ENCODE measurements around the gene LRIG1.

Gene LRIG1

GRCh38 chr3:66381626-66382025, 119.2 kb downstream of the LRIG1 start:
- no peak for DNase-seq

DNA sequence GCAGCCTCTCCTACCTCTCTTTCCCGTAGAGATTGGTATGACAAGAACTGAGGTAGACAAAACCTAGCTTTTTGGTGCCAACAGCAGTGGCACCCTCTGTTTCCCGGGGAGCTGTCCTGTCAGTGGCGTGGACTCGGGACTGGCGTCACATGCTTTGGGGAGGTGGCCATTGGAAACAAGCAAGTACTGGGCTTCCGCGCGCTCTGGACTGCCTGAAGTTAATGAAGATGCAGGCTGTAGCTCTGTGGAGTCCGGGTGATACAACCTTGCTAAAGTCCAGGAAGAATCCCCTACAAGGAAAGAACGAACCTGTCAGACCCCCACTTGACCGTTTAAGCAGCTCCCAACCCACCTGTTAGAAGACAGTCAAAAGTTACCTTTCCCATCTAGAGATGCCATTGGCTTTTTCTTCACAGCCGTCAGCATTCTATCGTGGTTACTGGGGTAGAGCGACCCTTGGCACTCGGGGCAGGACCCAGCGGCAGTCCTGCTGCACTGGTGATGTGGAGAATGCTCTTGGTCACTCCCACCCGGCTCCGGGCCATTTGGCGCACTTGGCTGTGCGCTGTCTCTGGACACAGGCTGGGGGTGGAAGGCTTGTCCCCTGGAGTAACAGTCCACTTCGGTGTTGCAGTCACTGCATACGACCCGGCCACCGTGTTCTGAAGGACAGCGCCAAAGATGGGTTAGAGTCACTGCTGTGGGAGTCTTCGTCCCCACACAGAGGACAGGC, 120.5 kb downstream of the LRIG1 start:
- DNase-seq, result no peak

- no peak for DNase-seq
These were observed 121.3 kb downstream of the LRIG1 start for GRCh38 chr3:66379565-66379964.

DNA sequence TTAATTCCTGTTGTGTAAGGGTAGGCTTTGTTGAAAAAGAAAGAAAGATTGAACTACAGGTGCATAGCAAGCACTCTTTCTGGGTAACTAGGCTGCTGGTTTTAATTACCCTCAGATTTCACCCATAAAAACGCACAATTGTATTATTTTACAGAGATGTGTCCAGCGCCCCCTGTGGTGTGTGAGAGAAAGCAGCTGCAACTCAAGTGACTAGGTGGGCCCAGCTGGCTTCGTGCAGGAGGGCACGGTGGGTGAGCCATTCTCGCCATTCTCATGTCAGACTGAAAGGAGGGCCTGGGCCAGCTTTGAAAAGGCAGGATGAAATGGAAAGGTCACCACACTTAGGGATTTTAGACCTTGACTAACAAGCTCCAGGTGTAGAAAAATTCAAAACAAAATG, 122.6 kb downstream of the LRIG1 start:
- peak; percentile 34 for DNase-seq

- DNase-seq, result peak; percentile 22
These were observed 123.0 kb downstream of the LRIG1 start for GRCh38 chr3:66377800-66378199.

DNA sequence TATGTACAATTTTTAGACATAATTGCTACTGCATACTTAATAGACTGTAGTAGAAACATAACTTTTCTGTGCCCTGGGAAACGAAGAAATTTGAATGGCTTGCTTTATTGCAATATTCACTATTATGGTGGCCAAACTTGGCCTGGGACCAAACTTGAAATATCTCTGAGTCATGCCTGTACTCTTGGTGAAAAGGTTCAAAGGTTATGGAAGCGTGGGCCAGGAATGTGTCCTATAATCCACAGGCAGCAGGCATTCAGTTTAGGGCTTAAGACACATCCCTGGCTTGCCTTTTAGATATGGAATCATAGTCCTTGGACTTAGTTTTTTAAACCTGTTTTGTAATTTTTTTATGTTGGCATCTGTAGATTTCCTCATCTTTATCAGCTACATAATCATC, 124.3 kb downstream of the LRIG1 start:
- DNase-seq, result no peak

GRCh38 chr3:66372681-66373350, 128.0 kb downstream of the LRIG1 start:
- peak; percentile 23 for DNase-seq

GRCh38 chr3:66371432-66371831, 129.4 kb downstream of the LRIG1 start:
- no peak for DNase-seq

DNA sequence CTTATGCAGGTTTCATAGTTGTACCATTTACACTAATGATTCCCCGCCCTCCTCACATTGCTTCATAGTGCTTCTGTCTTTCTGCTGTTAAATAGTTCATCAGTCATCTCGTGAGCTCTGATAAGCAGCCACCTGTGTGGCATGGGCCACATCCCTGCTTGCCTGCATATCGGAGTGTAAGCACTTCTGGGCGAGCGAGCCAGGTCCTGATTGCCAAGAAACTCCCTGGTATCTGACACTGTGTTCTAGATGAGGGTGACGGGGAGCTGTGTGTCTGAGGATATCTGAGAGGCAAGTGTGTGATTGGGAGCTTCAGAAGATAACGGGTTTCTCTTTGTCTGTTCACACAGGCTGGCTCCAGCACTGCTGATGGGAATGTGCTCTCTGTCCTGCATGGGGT, 130.6 kb downstream of the LRIG1 start:
- no peak for DNase-seq

DNA sequence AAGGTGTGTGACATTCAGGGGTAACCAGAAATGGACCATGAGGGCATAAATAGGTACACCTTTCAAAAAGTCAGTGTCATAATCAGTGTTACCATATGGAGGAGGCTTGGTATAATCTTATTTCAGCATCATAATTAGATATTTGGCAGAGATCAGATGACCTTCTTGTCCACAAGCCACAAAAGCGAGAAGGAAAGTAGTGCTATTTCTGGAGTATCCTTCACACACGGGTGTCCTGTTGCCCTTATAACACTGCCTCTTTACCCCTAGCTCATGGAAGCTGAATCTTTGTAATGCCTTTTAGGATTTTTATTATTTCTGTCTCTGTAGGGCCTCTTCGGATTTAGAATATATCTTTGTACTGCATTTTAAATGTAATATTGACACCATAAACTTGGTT, 132.8 kb downstream of the LRIG1 start:
- DNase-seq, result no peak

DNA sequence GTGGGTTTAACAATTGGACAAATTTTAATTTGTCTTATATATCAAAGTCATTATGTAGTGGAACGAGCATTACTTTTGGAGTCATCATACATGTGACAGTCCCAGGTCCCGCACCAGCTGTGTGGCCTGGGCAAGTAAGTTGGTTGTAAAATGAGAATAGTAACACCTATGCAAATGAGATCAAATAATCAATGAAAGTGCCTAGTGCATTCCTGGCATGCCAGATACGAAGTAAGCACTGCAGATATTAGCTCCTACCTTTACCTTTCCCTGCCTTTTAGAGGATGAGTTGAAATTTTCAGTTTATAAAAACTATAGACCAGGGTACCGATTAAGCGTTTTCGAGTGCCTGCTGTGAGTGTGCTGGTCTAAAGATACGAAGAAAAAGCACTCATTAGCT, 134.1 kb downstream of the LRIG1 start:
- no peak for DNase-seq

DNA sequence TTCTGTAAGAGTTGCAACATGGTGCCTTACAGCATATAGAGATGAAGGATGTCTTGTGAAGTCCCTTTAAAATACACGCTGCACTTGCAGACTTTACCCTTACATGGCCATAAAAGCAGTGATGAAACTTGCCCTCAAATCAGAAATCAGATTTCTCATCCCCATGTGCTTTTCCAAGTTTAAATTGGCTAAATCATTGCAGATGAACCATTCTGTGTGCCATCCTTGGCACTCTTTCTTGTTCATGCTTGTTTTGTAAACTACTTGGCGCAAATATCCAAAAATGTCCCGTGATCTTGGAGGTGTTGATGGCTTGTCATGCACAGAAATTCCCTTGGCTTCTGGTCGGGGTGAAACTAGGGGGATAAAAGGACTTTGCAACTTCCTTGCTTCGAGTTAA, 135.7 kb downstream of the LRIG1 start:
- DNase-seq, result no peak

DNA sequence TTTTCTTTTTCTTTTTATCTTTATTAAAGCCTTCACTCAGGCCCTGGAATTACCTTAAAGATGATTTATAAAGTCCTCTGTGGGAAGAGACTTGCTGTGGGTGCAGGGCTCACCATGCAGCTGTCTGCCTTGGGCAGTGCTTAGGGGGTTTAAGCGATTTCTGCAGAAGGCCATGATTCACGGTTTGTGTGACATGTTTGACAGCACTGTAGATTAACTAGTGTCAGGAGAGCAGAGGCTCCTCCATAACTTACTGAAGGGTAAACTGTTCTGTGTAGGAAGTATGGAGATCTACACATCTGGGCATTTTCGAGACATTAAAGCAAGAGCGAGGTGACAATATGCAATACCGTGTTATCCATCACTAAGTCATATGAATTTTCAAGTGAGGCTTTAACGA, 137.7 kb downstream of the LRIG1 start:
- DNase-seq, result no peak

- DNase-seq, result no peak
These were observed 138.3 kb downstream of the LRIG1 start for GRCh38 chr3:66362541-66362941.

DNA sequence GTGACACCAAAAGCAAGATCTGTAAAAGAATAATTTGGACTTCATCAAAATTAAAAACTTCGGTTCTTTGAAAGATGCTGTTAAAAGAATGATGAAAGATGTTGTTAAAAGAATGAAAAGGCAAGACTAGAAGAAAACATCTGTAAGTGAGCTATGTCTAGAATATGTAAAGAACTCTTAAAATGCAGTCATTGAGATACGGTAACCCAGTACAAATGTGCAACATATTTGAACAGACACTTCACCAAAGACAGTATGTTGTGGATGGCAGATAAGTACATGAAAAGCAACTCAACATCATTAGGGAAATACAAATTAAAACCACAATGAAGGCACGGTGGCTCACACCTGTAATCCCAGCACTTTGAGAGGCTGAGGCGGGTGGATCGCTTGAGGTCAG, 139.5 kb downstream of the LRIG1 start:
- no peak for DNase-seq

GRCh38 chr3:66355997-66356396, 144.8 kb downstream of the LRIG1 start:
- DNase-seq, result no peak

- DNase-seq, result no peak
These were observed 145.4 kb downstream of the LRIG1 start for GRCh38 chr3:66355394-66355793.

DNA sequence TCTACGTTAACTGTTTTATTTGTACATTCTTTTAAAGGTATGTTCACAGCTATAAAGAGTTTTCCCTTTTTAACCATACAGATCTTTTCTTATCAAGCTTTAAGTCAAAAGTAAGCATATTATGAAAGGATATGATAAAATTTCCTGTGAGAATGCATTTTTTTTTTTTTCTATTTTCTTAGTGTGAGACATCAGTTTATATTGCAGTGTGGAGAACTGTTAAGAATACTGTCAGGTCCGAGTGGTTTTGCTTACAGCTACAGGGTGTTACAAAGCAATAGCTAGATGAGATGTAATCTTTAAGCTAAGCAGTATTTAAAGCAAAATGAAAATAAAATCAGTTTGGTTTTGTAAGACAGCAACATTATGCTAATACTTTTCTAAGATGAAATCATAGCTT, 146.8 kb downstream of the LRIG1 start:
- DNase-seq, result no peak

DNA sequence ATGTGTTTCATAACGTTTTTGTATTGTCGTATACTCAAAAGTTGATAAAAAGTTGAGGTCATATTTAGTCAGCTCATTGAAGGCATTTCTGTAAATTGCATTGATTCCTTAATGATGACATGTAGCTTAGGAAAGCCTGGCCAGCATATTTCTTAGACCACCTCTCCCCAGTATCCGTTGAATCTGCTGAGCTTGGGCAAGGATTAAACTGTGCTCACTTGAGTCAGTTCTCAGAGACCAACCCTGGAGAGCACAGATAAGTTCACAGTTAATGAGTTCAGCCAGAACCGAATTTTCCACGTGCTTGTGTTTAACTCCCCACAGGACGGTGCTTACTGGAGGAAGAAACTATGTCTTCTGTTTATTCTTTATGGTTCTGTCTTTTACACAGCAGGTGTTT, 147.3 kb downstream of the LRIG1 start:
- peak; percentile 4 for DNase-seq

GRCh38 chr3:66353039-66353438, 147.8 kb downstream of the LRIG1 start:
- DNase-seq, result no peak

DNA sequence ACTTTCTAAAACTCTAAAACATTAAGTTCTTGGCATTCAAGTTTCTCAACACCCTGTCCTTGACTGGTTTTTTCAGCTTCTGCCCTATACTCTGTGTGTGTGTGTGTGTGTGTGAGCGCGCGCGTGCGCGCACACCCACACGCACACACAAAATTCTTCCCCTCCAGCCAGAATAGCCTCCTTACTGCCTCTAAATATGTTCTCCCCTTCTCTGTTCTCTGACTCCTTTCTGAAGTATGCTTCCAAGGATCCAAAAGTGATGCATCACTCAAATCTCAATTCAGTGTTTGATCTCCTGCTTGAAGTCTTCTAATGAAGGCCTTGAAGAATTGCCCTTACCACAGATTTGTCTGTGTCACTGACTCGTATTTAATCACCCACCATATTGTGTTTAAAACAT, 150.2 kb downstream of the LRIG1 start:
- no peak for DNase-seq

- DNase-seq, result no peak
These were observed 152.1 kb downstream of the LRIG1 start for GRCh38 chr3:66348704-66349103.

DNA sequence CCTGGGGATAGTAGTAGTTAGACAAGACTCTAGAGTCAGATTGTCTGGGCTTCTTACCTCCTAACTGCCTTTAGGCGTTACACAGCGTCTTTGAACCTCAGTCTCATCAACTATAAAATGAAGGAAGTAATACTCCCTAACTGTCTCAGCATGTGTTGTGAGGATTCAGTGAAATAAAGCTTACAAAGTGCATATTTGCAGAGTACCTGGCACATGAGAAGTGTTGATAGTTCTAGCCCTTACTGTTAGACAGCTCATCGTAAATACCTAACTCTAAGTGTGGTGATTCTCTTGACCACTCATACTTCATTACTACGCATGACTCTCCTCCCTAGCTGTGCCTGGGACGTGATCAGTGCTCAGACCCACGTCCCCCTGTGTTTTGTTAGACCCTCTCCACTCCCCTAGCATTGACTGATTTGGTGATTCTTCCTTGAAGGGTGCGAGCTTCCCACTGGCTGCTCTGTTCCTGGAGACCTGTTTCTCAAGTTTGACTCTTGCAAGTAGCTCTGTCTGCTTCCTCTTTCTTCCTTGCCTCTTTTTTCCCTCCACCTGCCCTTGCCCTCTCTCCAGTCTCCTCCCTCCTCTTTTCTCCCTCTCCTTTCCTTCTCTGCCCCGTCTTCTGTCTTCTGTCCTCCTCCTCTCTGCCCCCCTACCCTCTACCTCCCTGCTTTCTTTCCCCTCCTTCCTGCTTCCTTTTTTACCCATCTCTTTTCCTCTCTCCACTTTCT, 155.8 kb downstream of the LRIG1 start:
- DNase-seq, result no peak

DNA sequence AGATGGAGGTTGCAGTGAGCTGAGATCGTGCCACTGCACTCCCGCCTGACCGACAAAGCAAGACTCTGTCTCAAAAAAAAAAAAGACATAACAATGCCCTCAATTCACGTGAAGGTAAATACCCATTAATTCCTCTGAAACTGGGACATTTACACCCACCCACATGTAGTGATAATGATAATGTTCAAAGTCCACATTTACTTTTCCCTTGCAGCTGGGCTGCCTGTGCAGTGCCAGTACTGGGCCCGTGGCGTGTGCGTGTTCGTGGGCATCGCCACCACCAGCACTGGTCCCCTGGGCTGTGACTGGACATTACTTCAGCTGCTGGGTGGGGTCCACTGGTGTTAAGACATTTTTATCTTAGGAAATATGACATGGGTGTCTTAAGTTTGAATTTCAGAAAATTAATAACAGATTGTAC, 156.4 kb downstream of the LRIG1 start:
- DNase-seq, result no peak
